Cardiac fibroblast (primary cell): ENCODE results near the gene RAP1GAP2.

ENCODE experiments used
- DNase-seq, 2 donors: peaks; one replicate each; pipeline versions ENCODE4 v3.0.0 to v3.0.0-alpha.2; 2010; ENCODE audit warnings: low read depth in 2 of 2
- H3K4me3 ChIP-seq, 2 donors: replicated peaks in 1 of 2; 1 replicate in 1 of 2; 2 replicates in 1 of 2; pipeline ENCODE4 v1.5.1; 2011; ENCODE audit warnings: low read depth in 2 of 2, low read length in 2 of 2, mild to moderate bottlenecking in 2 of 2, moderate library complexity in 1 of 2
- CTCF ChIP-seq: IDR thresholded peaks from one replicate; pipeline ENCODE4 v1.5.1; 2011; ENCODE audit warnings: low read depth, mild to moderate bottlenecking, low read length, inconsistent platforms

Gene RAP1GAP2

GRCh38 chr17:3009411-3009920, 213.2 kb downstream of the RAP1GAP2 start:
- TF ChIP-seq CTCF = no peak
- H3K4me3 ChIP-seq = no peak overlapping the region
- no peak for DNase-seq

GRCh38 chr17:3011891-3012290, 215.7 kb downstream of the RAP1GAP2 start:
- no peak for DNase-seq
- TF ChIP-seq CTCF = no peak
- H3K4me3 ChIP-seq = no peak overlapping the region

- no peak overlapping the region for H3K4me3 ChIP-seq
- peak; percentile 67 to 76 for DNase-seq
- peak; percentile 73 for TF ChIP-seq CTCF
These were observed 216.8 kb downstream of the RAP1GAP2 start for GRCh38 chr17:3012926-3013581.

GRCh38 chr17:3015890-3016289, 219.7 kb downstream of the RAP1GAP2 start:
- DNase-seq = no peak
- TF ChIP-seq CTCF = no peak
- no peak overlapping the region for H3K4me3 ChIP-seq

GRCh38 chr17:3017936-3018335, 221.7 kb downstream of the RAP1GAP2 start:
- H3K4me3 ChIP-seq = no peak overlapping the region
- no peak for DNase-seq
- TF ChIP-seq CTCF = no peak

GRCh38 chr17:3019761-3020160, 223.5 kb downstream of the RAP1GAP2 start:
- TF ChIP-seq CTCF = no peak
- no peak overlapping the region for H3K4me3 ChIP-seq
- DNase-seq = no peak

GRCh38 chr17:3020381-3020780, 224.1 kb downstream of the RAP1GAP2 start:
- no peak overlapping the region for H3K4me3 ChIP-seq
- TF ChIP-seq CTCF = no peak
- DNase-seq = no peak
